ENCODE results near the gene ABL2. TPM values are rescaled to one million over a fixed set of nuclear protein-coding genes. Genes with fewer than 3 reads are reported as not detected.

ABL2 gene
- total RNA-seq, 1 donor from 2014 or later = 138 TPM

- no peak for DNase-seq (ENCODE audit: low read depth, low spot score)
Measured at GRCh38 chr1:179094818-179095217, 134.7 kb downstream of the ABL2 start.

- no peak for DNase-seq (ENCODE audit: low read depth, low spot score)
Measured at GRCh38 chr1:179092896-179093461, 136.5 kb downstream of the ABL2 start.

- DNase-seq (ENCODE audit: low read depth, low spot score) = no peak
Measured at GRCh38 chr1:179091691-179092165, 137.7 kb downstream of the ABL2 start.

GRCh38 chr1:179090923-179091322 lies 138.6 kb downstream of the ABL2 start:
- DNase-seq (ENCODE audit: low read depth, low spot score) = no peak

DNA sequence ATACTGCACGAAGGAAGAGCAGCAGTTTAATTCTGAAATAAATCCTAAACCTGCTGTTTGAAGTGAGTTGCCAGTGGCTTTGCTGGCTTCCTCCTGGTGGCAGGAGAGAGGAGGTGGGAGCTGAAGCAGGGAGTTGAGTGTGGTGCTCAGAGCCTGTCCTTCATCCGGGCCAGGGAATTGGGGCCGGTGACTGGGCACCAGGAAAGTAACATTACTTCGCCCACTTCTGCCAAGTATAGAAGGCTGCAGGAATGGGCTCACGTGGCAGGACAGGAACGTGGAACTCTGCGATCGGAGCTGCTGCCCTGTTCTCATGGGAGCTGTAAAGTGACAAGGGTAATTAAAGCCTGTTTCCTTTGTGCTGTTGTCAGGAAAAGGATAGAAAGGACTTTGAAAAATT lies 139.0 kb downstream of the ABL2 start:
- no peak for DNase-seq (ENCODE audit: low read depth, low spot score)

GRCh38 chr1:179089827-179090482 lies 139.5 kb downstream of the ABL2 start:
- DNase-seq (ENCODE audit: low read depth, low spot score) = no peak

DNA sequence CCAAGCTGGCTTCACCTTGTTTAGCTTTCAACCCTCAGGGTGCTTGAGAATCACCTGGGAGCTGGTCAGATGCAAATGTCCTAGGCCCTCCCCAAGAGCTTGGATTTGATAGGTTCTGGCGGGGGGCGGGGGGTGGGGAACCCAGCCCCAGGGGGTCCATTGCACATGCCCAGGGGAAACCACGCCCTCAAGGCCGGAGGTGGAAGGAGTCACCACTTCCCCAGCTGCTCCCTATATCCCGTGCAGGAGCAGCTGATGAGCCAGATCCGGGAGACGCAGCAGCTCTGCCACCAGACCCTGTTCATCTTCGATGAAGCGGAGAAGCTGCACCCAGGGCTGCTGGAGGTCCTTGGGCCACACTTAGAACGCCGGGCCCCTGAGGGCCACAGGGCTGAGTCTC lies 141.8 kb downstream of the ABL2 start:
- peak; percentile 47 for DNase-seq (ENCODE audit: low read depth, low spot score)

GRCh38 chr1:179083533-179083932 lies 145.9 kb downstream of the ABL2 start:
- DNase-seq (ENCODE audit: low read depth, low spot score) = no peak

DNA sequence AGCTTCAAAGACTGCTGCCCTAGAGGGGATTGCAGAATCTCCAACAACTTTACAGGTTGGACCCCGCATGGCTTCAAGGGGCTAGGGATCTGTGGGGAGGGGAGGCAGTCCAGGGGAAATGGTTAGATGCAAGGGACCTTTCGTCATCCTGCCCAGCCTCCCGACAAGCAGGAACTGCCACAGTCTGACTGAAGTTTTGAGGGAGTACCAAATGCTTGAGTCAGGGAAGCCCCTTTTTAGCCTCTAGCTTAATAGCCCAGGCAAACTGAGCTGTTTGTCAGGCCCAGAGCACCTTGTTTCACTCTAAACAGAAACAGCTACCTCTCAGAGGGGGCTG lies 146.5 kb downstream of the ABL2 start:
- DNase-seq (ENCODE audit: low read depth, low spot score) = no peak

GRCh38 chr1:179082333-179082998 lies 147.0 kb downstream of the ABL2 start:
- no peak for DNase-seq (ENCODE audit: low read depth, low spot score)

GRCh38 chr1:179081687-179082332 lies 147.7 kb downstream of the ABL2 start, which contains the start of gene TOR3A:
Gene TOR3A, plus strand, starts transcription at chr1:179082070. Its CDS starts 59 bp downstream, at chr1:179082129.
- DNase-seq (ENCODE audit: low read depth, low spot score) = peak; percentile 50

- DNase-seq (ENCODE audit: low read depth, low spot score) = no peak
Measured at GRCh38 chr1:179080866-179081686, 148.4 kb downstream of the ABL2 start.

- DNase-seq (ENCODE audit: low read depth, low spot score) = peak; percentile 43
Measured at GRCh38 chr1:179079113-179079761, 150.2 kb downstream of the ABL2 start.

GRCh38 chr1:179077396-179077795 lies 152.1 kb downstream of the ABL2 start:
- no peak for DNase-seq (ENCODE audit: low read depth, low spot score)

GRCh38 chr1:179066471-179066870 lies 163.0 kb downstream of the ABL2 start:
- DNase-seq (ENCODE audit: low read depth, low spot score) = no peak

DNA sequence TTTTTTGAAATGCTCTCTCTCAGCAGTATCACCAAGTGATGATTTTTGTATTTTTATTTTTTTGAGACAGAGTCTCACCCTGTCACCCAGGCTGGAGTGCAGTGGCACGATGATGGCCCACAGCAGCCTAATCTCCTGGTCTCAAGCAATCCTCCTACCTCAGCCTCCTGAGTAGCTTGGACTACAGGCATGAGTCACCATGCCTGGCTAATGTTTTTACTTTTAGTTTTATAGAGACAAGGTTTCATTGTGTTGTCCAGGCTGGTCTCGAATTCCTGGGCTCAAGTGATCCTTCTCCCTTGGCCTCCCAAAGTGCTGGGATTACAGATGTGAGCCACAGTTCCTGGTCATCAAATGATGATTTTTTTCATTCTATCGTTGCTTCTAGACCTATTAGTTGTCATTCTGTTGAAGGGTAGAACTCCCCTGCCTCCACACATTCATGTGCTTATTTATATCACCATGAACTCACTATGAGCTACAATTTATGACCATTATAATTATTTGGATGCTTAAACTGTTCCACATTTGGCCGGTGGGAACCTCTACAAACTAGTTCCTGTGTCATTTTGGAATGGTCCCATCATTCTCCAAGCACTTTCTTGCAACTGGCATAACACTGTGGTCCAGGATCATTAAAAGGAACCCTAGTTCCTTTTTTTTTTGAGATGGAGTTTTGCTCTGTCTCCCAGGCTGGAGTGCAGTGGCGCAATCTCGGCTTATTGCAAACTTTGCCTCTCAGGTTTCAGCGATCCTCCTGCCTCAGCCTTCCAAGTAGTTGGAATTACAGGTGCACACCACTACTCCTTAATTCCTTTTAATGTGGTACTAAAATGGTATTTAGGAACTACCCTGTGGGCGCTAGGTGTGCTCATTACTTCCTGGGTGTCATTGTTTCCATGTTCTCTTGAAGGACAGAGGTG lies 167.9 kb downstream of the ABL2 start:
- no peak for DNase-seq (ENCODE audit: low read depth, low spot score)

- no peak for DNase-seq (ENCODE audit: low read depth, low spot score)
Measured at GRCh38 chr1:179058487-179059483, 170.7 kb downstream of the ABL2 start.

DNA sequence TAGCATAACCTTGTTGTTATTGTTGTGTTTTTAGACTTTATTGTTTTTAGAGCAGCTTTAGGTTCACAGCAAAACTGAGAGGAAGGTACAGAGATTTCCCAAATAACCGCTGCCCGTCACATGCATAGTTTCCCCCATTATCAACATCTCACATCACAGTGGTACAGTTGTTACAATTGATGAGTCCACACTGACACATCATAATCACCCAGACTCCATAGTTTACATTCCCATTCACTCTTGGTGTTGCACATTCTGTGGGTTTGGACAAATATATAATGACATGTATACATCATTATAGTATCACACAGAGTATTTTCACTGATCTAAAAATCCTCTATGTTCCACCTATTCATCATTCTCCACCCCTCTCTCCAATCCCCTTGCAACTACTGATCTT lies 173.5 kb downstream of the ABL2 start:
- DNase-seq (ENCODE audit: low read depth, low spot score) = no peak

DNA sequence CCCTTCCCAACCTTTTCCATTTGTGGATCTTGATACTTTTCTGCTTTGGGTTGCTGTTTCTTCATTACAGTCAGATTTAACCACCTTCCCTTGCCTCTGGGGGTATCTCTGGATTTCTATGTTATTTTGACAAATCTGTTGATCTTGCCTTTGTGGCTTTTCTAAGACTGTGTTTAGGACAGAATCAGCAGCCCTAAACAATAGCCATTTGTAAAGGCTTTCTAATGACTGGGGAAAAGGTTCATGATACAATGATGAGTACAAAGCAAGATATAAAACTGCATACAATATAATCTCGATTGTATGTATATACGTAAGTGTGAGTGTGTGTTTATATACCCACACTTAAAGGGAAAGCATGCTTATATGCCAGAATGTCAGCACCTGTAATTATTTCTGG lies 176.0 kb downstream of the ABL2 start:
- no peak for DNase-seq (ENCODE audit: low read depth, low spot score)

All from pulmonary artery endothelial cell (primary cell).